ENCODE results near the gene PI4K2B.
"Not testable (repeated sequence)": the region's sequence is repeated elsewhere in the genome, so short reads cannot be mapped to it uniquely, and the experiment has no call there.

The PI4K2B gene

DNA sequence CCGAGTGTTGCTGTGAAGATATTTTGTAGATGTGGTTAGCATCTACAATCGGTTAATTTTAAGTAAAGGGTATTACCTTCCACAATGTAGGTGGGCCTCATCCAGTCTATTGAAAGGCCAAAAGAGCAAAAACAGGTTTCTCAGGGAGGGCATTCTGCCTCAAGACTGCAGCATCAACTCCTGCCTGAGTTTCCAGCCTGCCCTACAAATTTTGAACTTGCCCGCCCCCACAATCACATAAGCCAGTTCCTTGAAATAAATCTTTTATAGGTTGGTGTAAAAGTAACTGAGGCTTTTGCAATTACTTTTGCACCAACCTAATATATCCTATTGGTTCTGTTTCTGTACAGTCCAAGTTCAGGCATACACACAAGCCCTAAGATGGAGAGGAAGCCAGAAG lies 22.1 kb upstream of the PI4K2B start:
- Histone ChIP-seq H3K36me3 (ENCODE audit: insufficient read depth, low read length) (no peaks in the 10 kb centered on the region), H3K4me1 (ENCODE audit: insufficient read depth, low read length, poor library complexity, severe bottlenecking) (no peaks in the 10 kb centered on the region), H3K9ac (ENCODE audit: low read depth, low read length, poor library complexity, severe bottlenecking) (no peak overlapping the region), H3K9me2 (replicated peaks; ENCODE audit: low read depth, low read length) (no peaks in the 10 kb centered on the region), H4K20me1 (ENCODE audit: insufficient read depth, low read length, poor library complexity, severe bottlenecking) (no peaks in the 10 kb centered on the region), H3K27me3 (ENCODE audit: insufficient read depth, low read length, poor library complexity, severe bottlenecking) (no peaks in the 10 kb centered on the region), H3F3A (ENCODE audit: low read depth) (no peaks in the 10 kb centered on the region), H3K4me2 (ENCODE audit: low read depth, low read length, poor library complexity, severe bottlenecking) (no peak overlapping the region), H2AFZ (ENCODE audit: low read length) (no peak overlapping the region), H3K4me3 (ENCODE audit: low read length, poor library complexity, severe bottlenecking) (no peak overlapping the region), H3K79me2 (ENCODE audit: insufficient read depth, low read length) (no peaks in the 10 kb centered on the region), H3K9me3 (ENCODE audit: insufficient read depth, low read depth, low read length) (no peaks in the 10 kb centered on the region)
- TF ChIP-seq EZH2phosphoT487 (IDR thresholded peaks at IDR 0.05; ENCODE audit: borderline replicate concordance): no peak
- TF ChIP-seq, protein P1, sequence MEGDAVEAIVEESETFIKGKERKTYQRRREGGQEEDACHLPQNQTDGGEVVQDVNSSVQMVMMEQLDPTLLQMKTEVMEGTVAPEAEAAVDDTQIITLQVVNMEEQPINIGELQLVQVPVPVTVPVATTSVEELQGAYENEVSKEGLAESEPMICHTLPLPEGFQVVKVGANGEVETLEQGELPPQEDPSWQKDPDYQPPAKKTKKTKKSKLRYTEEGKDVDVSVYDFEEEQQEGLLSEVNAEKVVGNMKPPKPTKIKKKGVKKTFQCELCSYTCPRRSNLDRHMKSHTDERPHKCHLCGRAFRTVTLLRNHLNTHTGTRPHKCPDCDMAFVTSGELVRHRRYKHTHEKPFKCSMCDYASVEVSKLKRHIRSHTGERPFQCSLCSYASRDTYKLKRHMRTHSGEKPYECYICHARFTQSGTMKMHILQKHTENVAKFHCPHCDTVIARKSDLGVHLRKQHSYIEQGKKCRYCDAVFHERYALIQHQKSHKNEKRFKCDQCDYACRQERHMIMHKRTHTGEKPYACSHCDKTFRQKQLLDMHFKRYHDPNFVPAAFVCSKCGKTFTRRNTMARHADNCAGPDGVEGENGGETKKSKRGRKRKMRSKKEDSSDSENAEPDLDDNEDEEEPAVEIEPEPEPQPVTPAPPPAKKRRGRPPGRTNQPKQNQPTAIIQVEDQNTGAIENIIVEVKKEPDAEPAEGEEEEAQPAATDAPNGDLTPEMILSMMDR (conservative IDR thresholded peaks at IDR 0.05; ENCODE audit: low read length): no peak

DNA sequence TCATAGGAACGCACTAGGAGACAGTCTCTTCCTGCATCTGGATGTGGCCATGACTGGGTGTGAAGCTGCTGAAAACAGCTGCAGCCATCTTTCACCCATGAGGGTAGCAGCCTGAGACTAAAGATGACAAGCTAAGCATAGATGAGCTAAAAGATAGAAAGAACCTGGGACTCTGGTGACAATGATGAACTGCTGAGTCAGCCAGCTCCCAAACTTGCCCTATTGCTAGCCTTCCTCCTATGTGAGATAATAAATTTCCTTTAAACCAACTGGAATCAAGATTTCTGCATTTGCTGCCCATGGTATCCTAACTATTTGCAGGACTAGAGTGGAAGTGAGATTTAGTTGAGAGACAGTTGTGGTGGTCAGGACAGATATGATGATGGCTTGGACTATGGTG lies 21.0 kb upstream of the PI4K2B start:
- TF ChIP-seq EZH2phosphoT487 (IDR thresholded peaks at IDR 0.05; ENCODE audit: borderline replicate concordance): no peak
- TF ChIP-seq, protein P1 (conservative IDR thresholded peaks at IDR 0.05; ENCODE audit: low read length): no peak
- no peaks in the 10 kb centered on the region for H3K9me2 ChIP-seq (replicated peaks; ENCODE audit: low read depth, low read length)
- H3K4me2 ChIP-seq (ENCODE audit: low read depth, low read length, poor library complexity, severe bottlenecking): no peak overlapping the region
- no peak overlapping the region for H3K9ac ChIP-seq (ENCODE audit: low read depth, low read length, poor library complexity, severe bottlenecking)
- H3K79me2 ChIP-seq (ENCODE audit: insufficient read depth, low read length): no peaks in the 10 kb centered on the region
- H4K20me1 ChIP-seq (ENCODE audit: insufficient read depth, low read length, poor library complexity, severe bottlenecking): no peaks in the 10 kb centered on the region
- H3K27me3 ChIP-seq (ENCODE audit: insufficient read depth, low read length, poor library complexity, severe bottlenecking): no peaks in the 10 kb centered on the region
- no peaks in the 10 kb centered on the region for H3K4me1 ChIP-seq (ENCODE audit: insufficient read depth, low read length, poor library complexity, severe bottlenecking)
- no peak overlapping the region for H3K4me3 ChIP-seq (ENCODE audit: low read length, poor library complexity, severe bottlenecking)
- no peaks in the 10 kb centered on the region for H3K9me3 ChIP-seq (ENCODE audit: insufficient read depth, low read depth, low read length)
- H2AFZ ChIP-seq (ENCODE audit: low read length): no peak overlapping the region
- no peaks in the 10 kb centered on the region for H3K36me3 ChIP-seq (ENCODE audit: insufficient read depth, low read length)
- no peaks in the 10 kb centered on the region for H3F3A ChIP-seq (ENCODE audit: low read depth)

DNA sequence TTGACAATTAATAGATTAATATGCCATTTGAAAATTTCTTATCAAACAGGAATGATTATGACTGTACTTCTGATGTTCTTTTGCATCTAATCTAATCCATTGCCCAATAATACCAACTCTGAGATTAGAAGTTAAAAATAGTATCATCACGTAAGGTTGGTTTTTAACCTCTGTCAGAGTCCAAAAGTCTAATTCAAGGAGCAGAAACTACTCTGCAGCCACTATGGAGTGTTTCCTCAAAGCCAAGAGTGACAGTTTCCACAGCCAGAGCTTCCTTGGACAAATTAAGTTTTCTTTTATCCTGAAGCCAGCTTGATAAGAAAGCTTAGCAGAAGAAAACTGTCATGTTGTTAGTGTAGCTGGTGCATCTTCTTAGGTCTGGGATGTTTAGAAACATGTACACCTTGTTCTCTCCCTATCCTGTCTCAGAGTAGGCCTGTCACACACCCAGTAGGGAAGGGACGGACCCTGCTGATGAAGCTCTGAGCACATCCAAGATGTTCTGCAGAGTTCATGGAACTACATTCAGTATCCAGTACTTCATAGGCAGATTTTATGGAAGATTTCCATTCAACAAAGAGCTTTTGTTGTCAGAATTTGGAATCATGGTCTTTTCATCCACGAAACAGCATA lies 20.4 kb upstream of the PI4K2B start:
- no peak for TF ChIP-seq EZH2phosphoT487 (IDR thresholded peaks at IDR 0.05; ENCODE audit: borderline replicate concordance)
- TF ChIP-seq, protein P1 (conservative IDR thresholded peaks at IDR 0.05; ENCODE audit: low read length): no peak
- Histone ChIP-seq H3K4me2 (ENCODE audit: low read depth, low read length, poor library complexity, severe bottlenecking) (no peak overlapping the region), H3K9ac (ENCODE audit: low read depth, low read length, poor library complexity, severe bottlenecking) (no peak overlapping the region), H3K9me2 (replicated peaks; ENCODE audit: low read depth, low read length) (no peaks in the 10 kb centered on the region), H2AFZ (ENCODE audit: low read length) (no peak overlapping the region), H3K4me1 (ENCODE audit: insufficient read depth, low read length, poor library complexity, severe bottlenecking) (no peaks in the 10 kb centered on the region), H3K27me3 (ENCODE audit: insufficient read depth, low read length, poor library complexity, severe bottlenecking) (no peaks in the 10 kb centered on the region), H3K79me2 (ENCODE audit: insufficient read depth, low read length) (no peaks in the 10 kb centered on the region), H3K36me3 (ENCODE audit: insufficient read depth, low read length) (no peaks in the 10 kb centered on the region), H3K9me3 (ENCODE audit: insufficient read depth, low read depth, low read length) (no peaks in the 10 kb centered on the region), H4K20me1 (ENCODE audit: insufficient read depth, low read length, poor library complexity, severe bottlenecking) (no peaks in the 10 kb centered on the region), H3K4me3 (ENCODE audit: low read length, poor library complexity, severe bottlenecking) (no peak overlapping the region), H3F3A (ENCODE audit: low read depth) (no peaks in the 10 kb centered on the region)

DNA sequence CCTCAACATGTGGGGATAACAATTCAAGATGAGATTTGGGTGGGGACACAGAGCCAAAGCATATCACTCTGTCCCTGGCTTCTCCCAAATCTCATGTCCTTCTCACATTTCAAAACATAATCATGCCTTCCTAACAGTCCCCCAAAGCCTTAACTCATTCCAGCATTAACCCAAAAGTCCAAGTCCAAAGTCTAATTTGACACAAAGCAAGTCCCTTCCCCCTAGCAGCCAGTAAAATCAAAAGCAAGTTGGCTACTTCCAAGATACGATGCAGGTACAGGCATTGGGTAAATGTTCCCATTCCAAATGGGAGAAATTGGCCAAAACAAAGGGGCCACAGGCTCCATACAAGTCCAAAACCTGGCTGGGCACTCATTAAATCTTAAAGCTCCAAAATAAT lies 19.1 kb upstream of the PI4K2B start:
- H3K36me3 ChIP-seq (ENCODE audit: insufficient read depth, low read length); H3K27me3 ChIP-seq (ENCODE audit: insufficient read depth, low read length, poor library complexity, severe bottlenecking); H3K9ac ChIP-seq (ENCODE audit: low read depth, low read length, poor library complexity, severe bottlenecking); H3K79me2 ChIP-seq (ENCODE audit: insufficient read depth, low read length); H3K9me2 ChIP-seq (replicated peaks; ENCODE audit: low read depth, low read length); H2AFZ ChIP-seq (ENCODE audit: low read length); H3K4me1 ChIP-seq (ENCODE audit: insufficient read depth, low read length, poor library complexity, severe bottlenecking); H4K20me1 ChIP-seq (ENCODE audit: insufficient read depth, low read length, poor library complexity, severe bottlenecking); H3K4me2 ChIP-seq (ENCODE audit: low read depth, low read length, poor library complexity, severe bottlenecking); H3K4me3 ChIP-seq (ENCODE audit: low read length, poor library complexity, severe bottlenecking); H3K9me3 ChIP-seq (ENCODE audit: insufficient read depth, low read depth, low read length); H3F3A ChIP-seq (ENCODE audit: low read depth): not testable (repeated sequence)

All from Loucy (cell line).